NOMO-1 (cell line): ENCODE data around the gene CCDC85C.

Source experiments
- DNase-seq, 2 experiments: peaks; one replicate each; lab custom pipeline; 2025; ENCODE audit not compliant: unreplicated experiment in 2 of 2; lab: John Stamatoyannopoulos, UW

Gene CCDC85C

GRCh38 chr14:99544991-99545390 lies 59.0 kb downstream of the CCDC85C start:
- DNase-seq = no peak

- DNase-seq = no peak
Measured at GRCh38 chr14:99543985-99544384, 60.0 kb downstream of the CCDC85C start.

- no peak for DNase-seq
Measured at GRCh38 chr14:99543370-99543769, 60.6 kb downstream of the CCDC85C start.

- no peak for DNase-seq
Measured at GRCh38 chr14:99542566-99542965, 61.4 kb downstream of the CCDC85C start.

GRCh38 chr14:99541677-99542470 lies 62.1 kb downstream of the CCDC85C start:
- DNase-seq = no peak

- DNase-seq = no peak
Measured at GRCh38 chr14:99541211-99541610, 62.8 kb downstream of the CCDC85C start.

- no peak for DNase-seq
Measured at GRCh38 chr14:99540196-99541032, 63.6 kb downstream of the CCDC85C start.

- DNase-seq = no peak
Measured at GRCh38 chr14:99539491-99539890, 64.5 kb downstream of the CCDC85C start.

- DNase-seq = no peak
Measured at GRCh38 chr14:99538733-99539132, 65.3 kb downstream of the CCDC85C start.

- DNase-seq = no peak
Measured at GRCh38 chr14:99538275-99538674, 65.7 kb downstream of the CCDC85C start.

- DNase-seq = no peak
Measured at GRCh38 chr14:99537399-99537798, 66.6 kb downstream of the CCDC85C start.

GRCh38 chr14:99535908-99536778 lies 67.9 kb downstream of the CCDC85C start:
- DNase-seq = no peak

- DNase-seq = no peak
Measured at GRCh38 chr14:99535448-99535847, 68.6 kb downstream of the CCDC85C start.

GRCh38 chr14:99534863-99535262 lies 69.1 kb downstream of the CCDC85C start:
- no peak for DNase-seq

GRCh38 chr14:99534333-99534732 lies 69.7 kb downstream of the CCDC85C start:
- DNase-seq = no peak

- DNase-seq = no peak
Measured at GRCh38 chr14:99532310-99532709, 71.7 kb downstream of the CCDC85C start.

- no peak for DNase-seq
Measured at GRCh38 chr14:99531251-99532096, 72.5 kb downstream of the CCDC85C start.

- no peak for DNase-seq
Measured at GRCh38 chr14:99530407-99531155, 73.4 kb downstream of the CCDC85C start.

GRCh38 chr14:99529899-99530298 lies 74.1 kb downstream of the CCDC85C start:
- DNase-seq = no peak
